ENCODE results near the gene GINS3.

- TF ChIP-seq EZH2 (IDR thresholded peaks at IDR 0.05) (no peak), POLR2AphosphoS5 (IDR thresholded peaks at IDR 0.05; ENCODE audit: borderline replicate concordance, low read depth, low read length) (no peak)
These were observed 60.4 kb downstream of the GINS3 start for GRCh38 chr16:58452640-58453039.
